Transverse colon (tissue), 4 donors: Measurements from ENCODE around the gene CALHM3. TPM values are rescaled to one million over a fixed set of nuclear protein-coding genes. Genes with fewer than 3 reads are reported as not detected.
A peak's percentile ranks its signal among the peaks of the same experiment; 100 is the strongest.

Experiments used
- DNase-seq: peaks from one replicate; pipeline ENCODE4 v3.0.0-alpha.2; 2019
- H3K27ac ChIP-seq, 4 donors: fragments of 200-600 bp; sonication (generic); 2 replicates each; pipeline ENCODE4 v1.5.1; 2016 to 2018; ENCODE audit warnings: inconsistent platforms in 4 of 4
- H3K27me3 ChIP-seq: fragments of 200-600 bp; sonication (generic); 2 replicates; pipeline ENCODE4 v1.5.1; 2017; ENCODE audit warnings: inconsistent platforms
- H3K36me3 ChIP-seq, 4 donors: fragments of 200-600 bp; sonication (generic); 2 replicates each; pipeline ENCODE4 v1.5.1; 2017 to 2019; ENCODE audit warnings: inconsistent platforms in 4 of 4
- H3K4me1 ChIP-seq, 4 donors: fragments of 200-600 bp; sonication (generic); 2 replicates each; pipeline ENCODE4 v1.5.1; 2017 to 2020; ENCODE audit warnings: inconsistent platforms in 4 of 4
- H3K4me3 ChIP-seq, 4 donors: fragments of 200-600 bp; sonication (generic); 1 replicate in 1 of 4; 2 replicates in 3 of 4; pipeline versions ENCODE4 v1.5.1 to v1.6.1; 2017 to 2019; ENCODE audit warnings: inconsistent platforms in 4 of 4
- H3K9me3 ChIP-seq, 2 donors: fragments of 200-600 bp; sonication (generic); 2 replicates each; pipeline ENCODE4 v1.5.1; 2017 to 2019; ENCODE audit warnings: inconsistent platforms in 2 of 2
- CTCF ChIP-seq, 5 experiments: fragments of 200-600 bp in 3 of 5; fragments of 450-650 bp in 2 of 5; sonication (generic) in 3 of 5; IDR thresholded peaks; 1 replicate in 2 of 5; 2 replicates in 3 of 5; pipeline ENCODE4 v1.5.1; 2016 to 2017; ENCODE audit warnings: antibody characterized with exemption in 5 of 5, inconsistent platforms in 3 of 5, mild to moderate bottlenecking in 2 of 5, moderate library complexity in 1 of 5
- EP300 ChIP-seq: sonication (generic); formaldehyde crosslinking; IDR thresholded peaks from one replicate; pipeline ENCODE4 v1.6.1; 2017; ENCODE audit warnings: antibody characterized with exemption, low read depth
- POLR2A ChIP-seq: fragments of 450-650 bp; IDR thresholded peaks from one replicate; pipeline ENCODE4 v1.6.1; 2016; ENCODE audit warnings: antibody characterized with exemption, mild to moderate bottlenecking, moderate library complexity
- POLR2AphosphoS5 ChIP-seq, 3 donors: sonication (generic); formaldehyde crosslinking; IDR thresholded peaks; one replicate each; pipeline ENCODE4 v1.6.1; 2016; ENCODE audit warnings: antibody characterized with exemption in 3 of 3
- WGBS, 2 donors: methylation state at CpG; one replicate each; pipeline ENCODE4 v1.1.5; 2018; ENCODE audit warnings: low coverage in 1 of 2; 5-methylcytosine and 5-hydroxymethylcytosine counted together
- in situ Hi-C, 4 donors: fragments of 200-750 bp; cut with MboI; loops; one replicate each; pipeline versions ENCODE4 v1.15.0 to v1.15.1; 2017; ENCODE audit warnings: low sequenced_read_pairs in 3 of 4, low pct_ligation_motif_present in 1 of 4, low pct_unique_long_range_greater_than_20kb in 1 of 4
- intact Hi-C: fragments of 100-400 bp; cut with DNase I; formaldehyde crosslinking; loops from one replicate; pipeline ENCODE4 v1.15.1; 2023; ENCODE audit warnings: low total_unique reads
- total RNA-seq, 4 donors: library from RNA; depleted of rRNA; stranded (reverse); fragments of >200 nt; gene quantifications; one replicate each; pipeline ENCODE4 v1.1.0, GENCODE V29; 2016

The CALHM3 gene
- total RNA-seq, 4 donors from 2014 or later: not detected

DNA sequence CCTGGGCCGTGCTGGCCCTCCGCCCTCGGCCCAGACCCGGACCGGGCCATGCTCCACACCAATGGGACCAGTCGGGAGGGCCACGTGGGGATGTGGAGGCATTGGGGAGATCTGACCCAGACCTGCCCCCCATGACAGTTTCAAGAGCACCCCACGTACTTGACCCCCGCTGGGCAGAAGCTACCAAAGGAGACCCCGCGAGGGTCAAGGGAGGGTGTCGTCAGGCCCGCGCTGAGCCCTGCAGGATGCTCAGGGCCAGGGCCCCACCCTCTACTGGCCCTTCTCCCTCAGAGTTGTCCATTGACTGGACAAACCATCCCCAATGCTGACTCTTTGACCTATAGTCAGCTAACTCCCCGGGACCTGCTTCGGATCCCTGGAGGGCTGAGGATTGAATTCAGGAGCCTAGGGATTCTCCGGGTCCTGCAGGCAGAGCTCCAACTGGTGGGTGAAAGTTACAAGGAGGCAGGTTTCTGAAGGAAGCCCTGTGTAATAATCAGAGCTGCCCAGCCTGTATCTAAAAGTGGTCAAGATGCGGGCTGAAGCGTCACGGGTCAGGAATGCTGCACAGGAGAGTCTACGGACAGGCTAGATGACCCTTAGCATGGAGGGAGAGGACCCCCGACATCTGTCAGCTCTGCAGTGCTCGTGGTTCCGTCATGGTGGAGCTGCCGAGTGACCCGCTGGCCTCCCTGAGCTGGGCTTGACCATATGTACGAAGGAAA is 26.4 kb downstream of the CALHM3 start:
- H3K36me3 ChIP-seq: no peaks in the 10 kb centered on the region
- TF ChIP-seq POLR2A (no peak), CTCF (IDR thresholded peaks at IDR 0.05) (no peak), POLR2AphosphoS5 (IDR thresholded peaks at IDR 0.05) (no peak), EP300 (no peak)
- peak overlapping the region; percentile 49 to 68 (median 60) for H3K4me3 ChIP-seq
- peaks cover 5% of the 10 kb centered on the region for H3K27me3 ChIP-seq
- H3K27ac ChIP-seq: peak overlapping the region; percentile 85 to 93 (median 86)
- no peaks in the 10 kb centered on the region for H3K9me3 ChIP-seq
- H3K4me1 ChIP-seq: peaks cover 6 to 40% (median 13%) of the 10 kb centered on the region in 4 donors
- 44% methylated on average over 19 of the region's 27 CpGs; no CpG with 5 or more reads in 1 of the 2 donors for WGBS, 2 donors
- DNase-seq: no peak
- intact Hi-C loops: no loop called here
- in situ Hi-C loops: no loop called here

DNA sequence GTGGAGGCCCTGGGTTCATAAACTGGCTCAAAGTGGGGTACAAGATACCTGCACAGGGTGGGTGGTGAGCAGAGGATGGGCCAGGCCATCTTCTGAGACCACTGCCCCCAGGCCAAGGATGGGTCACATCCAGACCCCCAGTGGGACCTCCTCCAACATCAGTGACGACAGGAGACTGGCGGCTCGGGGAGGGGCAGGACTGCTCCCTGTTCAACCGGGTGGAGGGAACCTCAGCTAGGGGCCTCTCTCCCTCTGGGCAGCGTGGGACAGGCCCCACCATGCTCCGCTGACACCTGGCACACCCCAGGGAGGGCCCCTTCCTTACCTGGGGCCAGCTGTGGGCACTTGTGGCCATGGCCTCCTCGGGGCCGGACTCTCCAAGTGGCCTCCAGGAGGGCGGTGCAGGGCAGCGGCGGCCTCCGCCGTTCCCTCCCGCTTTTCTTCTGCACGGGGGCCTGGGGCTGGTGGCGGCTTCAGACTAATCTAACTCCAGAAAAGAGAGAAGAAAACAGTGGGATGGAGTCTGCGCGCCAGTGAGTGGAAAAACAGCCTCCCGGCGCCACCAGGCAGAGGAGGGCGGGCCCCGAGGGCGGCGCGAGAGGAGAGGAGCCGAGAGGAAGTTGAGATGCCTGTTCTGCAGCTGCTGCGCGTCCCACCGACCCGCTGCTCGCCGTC is 27.1 kb downstream of the CALHM3 start, which contains the start of gene CALHM2:
TSS of gene CALHM2 (minus strand) at position 540 of the 675 bp plus-strand sequence. CDS start 2,429 bp downstream, outside the sequence.
- Histone ChIP-seq H3K4me1 (peaks cover 6 to 41% (median 13%) of the 10 kb centered on the region in 4 donors), H3K27me3 (peaks cover 5% of the 10 kb centered on the region), H3K27ac (peak within 1 kb of the TSS; percentile 85 to 93 (median 86)), H3K9me3 (no peaks in the 10 kb centered on the region), H3K4me3 (peak within 1 kb of the TSS; percentile 49 to 68 (median 60)), H3K36me3 (no peaks in the 10 kb centered on the region)
- WGBS, 2 donors: 3% methylated on average over 29 of the region's 32 CpGs; no CpG with 5 or more reads in 1 of the 2 donors
- DNase-seq: peak; percentile 67
- TF ChIP-seq EP300 (no peak), CTCF (IDR thresholded peaks at IDR 0.05) (no peak), POLR2AphosphoS5 (IDR thresholded peaks at IDR 0.05) (peak in 1 of 3 donors; percentile 15)
- in situ Hi-C loops: no loop called here
- intact Hi-C loops: no loop called here

- H3K4me1 ChIP-seq: peaks cover 8 to 48% (median 14%) of the 10 kb centered on the region in 4 donors
- H3K9me3 ChIP-seq: no peaks in the 10 kb centered on the region
- H3K27me3 ChIP-seq: peaks cover 5% of the 10 kb centered on the region
- peak overlapping the region; percentile 49 to 68 (median 60) for H3K4me3 ChIP-seq
- 20 to 54% methylated on average over 1 to 14 of the region's 14 CpGs for WGBS, 2 donors
- in situ Hi-C loops (no loop called here), intact Hi-C loops (no loop called here)
- peak; percentile 52 for DNase-seq
- H3K27ac ChIP-seq: peak overlapping the region; percentile 85 to 93 (median 86)
- H3K36me3 ChIP-seq: no peaks in the 10 kb centered on the region
- TF ChIP-seq POLR2A (no peak), POLR2AphosphoS5 (IDR thresholded peaks at IDR 0.05) (peak in 1 of 3 donors; percentile 24)
Observed at GRCh38 chr10:103451091-103451813, 27.8 kb downstream of the CALHM3 start.

DNA sequence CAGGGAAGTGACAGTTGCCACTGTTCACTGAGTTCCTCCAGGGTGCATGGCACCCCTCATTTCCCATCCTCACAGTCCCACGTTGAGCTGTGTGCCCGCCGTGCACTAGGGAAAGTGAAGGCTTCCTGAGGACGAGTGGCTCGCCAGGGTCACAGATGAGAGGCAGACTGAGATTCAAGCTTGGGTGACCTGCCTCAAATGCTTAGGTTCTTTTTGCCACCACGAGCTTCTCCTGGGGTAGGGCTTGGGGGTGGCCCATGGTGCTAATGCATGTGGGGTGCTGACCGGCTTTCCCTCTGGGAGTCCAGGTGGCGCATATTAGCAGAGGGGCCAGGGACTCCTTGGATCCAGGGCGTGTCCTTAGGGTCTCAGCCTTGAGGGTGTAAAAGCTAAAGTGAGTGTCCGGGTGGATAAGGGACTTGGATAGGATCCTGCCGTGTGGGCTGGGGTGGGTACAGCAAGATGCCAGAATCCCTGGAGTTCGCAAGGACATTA is 28.8 kb downstream of the CALHM3 start:
- TF ChIP-seq CTCF (IDR thresholded peaks at IDR 0.05) (no peak), EP300 (no peak), POLR2A (no peak), POLR2AphosphoS5 (IDR thresholded peaks at IDR 0.05) (no peak)
- peaks cover 8 to 56% (median 14%) of the 10 kb centered on the region in 4 donors for H3K4me1 ChIP-seq
- peak overlapping the region in 1 of 4 donors; percentile 67 for H3K4me3 ChIP-seq
- H3K27ac ChIP-seq: peak overlapping the region; percentile 85 to 93 (median 86)
- no peak for DNase-seq
- peaks cover 0 to 9% (median 0%) of the 10 kb centered on the region in 4 donors for H3K36me3 ChIP-seq
- H3K9me3 ChIP-seq: no peaks in the 10 kb centered on the region
- in situ Hi-C loops: no loop called here
- intact Hi-C loops: no loop called here
- peaks cover 5% of the 10 kb centered on the region for H3K27me3 ChIP-seq
- 87 to 100% methylated on average over 1 to 12 of the region's 12 CpGs for WGBS, 2 donors
